Mesenchymal stem cell (in vitro differentiated cells and primary cell): ENCODE measurements around the gene PLD1.
A peak's percentile ranks its signal among the peaks of the same experiment; 100 is the strongest.

ENCODE experiments used
- DNase-seq: peaks from one replicate; pipeline ENCODE4 v3.0.0-alpha.2; 2013
- H2AFZ ChIP-seq: one replicate; pipeline ENCODE4 v1.6.1; 2013; ENCODE audit warnings: low read depth, mild to moderate bottlenecking, control low read depth, inconsistent platforms, low read length, moderate library complexity
- H2AK5ac ChIP-seq: 2 replicates; pipeline ENCODE4 v1.6.1; 2013; ENCODE audit warnings: low read length, moderate library complexity, mild to moderate bottlenecking, inconsistent platforms; ENCODE audit not compliant: severe bottlenecking
- H2BK120ac ChIP-seq: one replicate; pipeline ENCODE4 v1.6.1; 2013; ENCODE audit warnings: low read depth, mild to moderate bottlenecking, inconsistent platforms, low read length, moderate library complexity
- H2BK12ac ChIP-seq, 2 experiments: one replicate each; pipeline ENCODE4 v1.6.1; 2013; ENCODE audit warnings: inconsistent platforms in 2 of 2, low read length in 2 of 2, mild to moderate bottlenecking in 2 of 2, moderate library complexity in 2 of 2, control low read depth in 1 of 2
- H2BK15ac ChIP-seq: one replicate; pipeline ENCODE4 v1.6.1; 2013; ENCODE audit warnings: mild to moderate bottlenecking, low read depth, inconsistent platforms; ENCODE audit not compliant: poor library complexity, severe bottlenecking
- H2BK5ac ChIP-seq: 2 replicates; pipeline ENCODE4 v1.6.1; 2013; ENCODE audit warnings: low read depth, mild to moderate bottlenecking, low read length, control low read depth, inconsistent platforms; ENCODE audit not compliant: poor library complexity, severe bottlenecking
- H3K14ac ChIP-seq, 2 experiments: one replicate each; pipeline ENCODE4 v1.6.1; 2013; ENCODE audit warnings: inconsistent platforms in 2 of 2, low read length in 2 of 2, control low read depth in 1 of 2, mild to moderate bottlenecking in 1 of 2, moderate library complexity in 1 of 2
- H3K18ac ChIP-seq, 2 experiments: one replicate each; pipeline ENCODE4 v1.6.1; 2013; ENCODE audit warnings: inconsistent platforms in 2 of 2, low read length in 2 of 2, control low read depth in 1 of 2, low read depth in 1 of 2, mild to moderate bottlenecking in 1 of 2
- H3K23ac ChIP-seq, 2 experiments: one replicate each; pipeline ENCODE4 v1.6.1; 2013; ENCODE audit warnings: inconsistent platforms in 2 of 2, low read length in 2 of 2, mild to moderate bottlenecking in 2 of 2, moderate library complexity in 2 of 2, control low read depth in 1 of 2
- H3K27ac ChIP-seq: 2 replicates; pipeline ENCODE4 v1.5.1; 2013; ENCODE audit warnings: mild to moderate bottlenecking, moderate library complexity, low read length, control low read depth, inconsistent platforms; ENCODE audit not compliant: poor library complexity, severe bottlenecking
- H3K27me3 ChIP-seq, 2 experiments: 2 replicates each; pipeline versions ENCODE4 v1.6.1 to v1.7.0; 2013; ENCODE audit warnings: low read length in 2 of 2, mild to moderate bottlenecking in 2 of 2, moderate library complexity in 2 of 2, control low read depth in 1 of 2, inconsistent platforms in 1 of 2; ENCODE audit not compliant: control insufficient read depth in 1 of 2, insufficient read depth in 1 of 2
- H3K36me3 ChIP-seq, 2 experiments: 2 replicates each; pipeline versions ENCODE4 v1.6.1 to v1.7.0; 2013; ENCODE audit warnings: low read length in 2 of 2, control low read depth in 1 of 2, inconsistent platforms in 1 of 2, low read depth in 1 of 2, mild to moderate bottlenecking in 1 of 2; ENCODE audit not compliant: insufficient read depth in 2 of 2, control insufficient read depth in 1 of 2
- H3K4ac ChIP-seq, 2 experiments: one replicate each; pipeline ENCODE4 v1.6.1; 2013; ENCODE audit warnings: inconsistent platforms in 2 of 2, low read length in 2 of 2, mild to moderate bottlenecking in 2 of 2, moderate library complexity in 2 of 2, control low read depth in 1 of 2, low read depth in 1 of 2
- H3K4me1 ChIP-seq: 2 replicates; pipeline ENCODE4 v1.6.1; 2013; ENCODE audit warnings: low read depth, low read length, control low read depth; ENCODE audit not compliant: control insufficient read depth, insufficient read depth
- H3K4me2 ChIP-seq: 2 replicates; pipeline ENCODE4 v1.6.1; 2013; ENCODE audit warnings: low read length, mild to moderate bottlenecking, inconsistent platforms; ENCODE audit not compliant: poor library complexity, severe bottlenecking
- H3K4me3 ChIP-seq, 2 experiments: 2 replicates each; pipeline versions ENCODE4 v1.5.1 to v1.7.0; 2013; ENCODE audit warnings: low read length in 2 of 2, mild to moderate bottlenecking in 2 of 2, control low read depth in 1 of 2, low read depth in 1 of 2; ENCODE audit not compliant: insufficient read depth in 1 of 2
- H3K79me1 ChIP-seq: replicated peaks from 2 replicates; pipeline ENCODE4 v1.6.1; 2013; ENCODE audit warnings: mild to moderate bottlenecking, control low read depth, low read length, inconsistent platforms; ENCODE audit not compliant: poor library complexity, severe bottlenecking
- H3K9ac ChIP-seq: 2 replicates; pipeline ENCODE4 v1.7.0; 2013; ENCODE audit warnings: mild to moderate bottlenecking, low read length, moderate library complexity
- H3K9me3 ChIP-seq: 2 replicates; pipeline ENCODE4 v1.7.0; 2013; ENCODE audit warnings: mild to moderate bottlenecking, low read length; ENCODE audit not compliant: control insufficient read depth
- H4K8ac ChIP-seq: one replicate; pipeline ENCODE4 v1.6.1; 2013; ENCODE audit warnings: inconsistent platforms, mild to moderate bottlenecking, low read length, moderate library complexity
- H4K91ac ChIP-seq: one replicate; pipeline ENCODE4 v1.6.1; 2013; ENCODE audit warnings: mild to moderate bottlenecking, low read length, inconsistent platforms
- WGBS: methylation state at CpG from one replicate; pipeline ENCODE4 v1.1.7; 2013; ENCODE audit warnings: mixed read lengths; 5-methylcytosine and 5-hydroxymethylcytosine counted together

The PLD1 gene

DNA sequence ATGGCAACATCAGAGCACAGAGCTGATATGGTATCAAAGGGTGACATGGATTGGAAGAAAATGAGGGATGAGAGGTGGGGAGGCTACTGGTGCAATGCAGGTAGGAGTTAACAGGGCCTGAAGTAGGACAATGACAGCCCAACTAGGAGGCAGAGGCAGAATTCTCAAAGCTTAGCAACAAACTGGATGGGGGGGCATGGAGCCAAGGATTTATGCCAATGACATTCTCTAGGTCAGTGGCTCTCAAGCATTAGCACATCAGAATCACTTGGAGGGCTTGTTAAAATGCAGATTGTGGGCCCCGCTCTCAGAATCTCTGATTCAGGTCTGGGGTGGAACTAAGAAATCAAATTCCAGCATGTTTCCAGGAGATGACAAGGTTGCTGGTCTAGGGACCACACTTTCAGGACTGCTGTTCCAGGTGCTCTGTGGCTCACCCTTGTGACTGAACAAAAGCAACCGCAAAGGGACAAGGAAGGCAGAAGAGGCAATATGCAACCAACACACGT is 252.0 kb downstream of the PLD1 start:
- no peak overlapping the region for H3K4me3 ChIP-seq
- no peak overlapping the region for H3K27ac ChIP-seq
- no peak overlapping the region for H3K18ac ChIP-seq
- H3K4ac ChIP-seq = no peak overlapping the region
- H3K27me3 ChIP-seq = no peaks in the 10 kb centered on the region
- no peaks in the 10 kb centered on the region for H3K79me1 ChIP-seq
- H3K14ac ChIP-seq = no peak overlapping the region
- no peak overlapping the region for H2AFZ ChIP-seq
- no peak overlapping the region for H4K91ac ChIP-seq
- peaks cover 2% of the 10 kb centered on the region for H3K9me3 ChIP-seq
- H3K23ac ChIP-seq = no peak overlapping the region
- H2AK5ac ChIP-seq = no peak overlapping the region
- WGBS = 73% methylated on average over 3 of the region's 3 CpGs
- no peak for DNase-seq
- H2BK12ac ChIP-seq = no peak overlapping the region
- no peak overlapping the region for H2BK15ac ChIP-seq
- H3K36me3 ChIP-seq = peaks cover 0 to under 1% of the 10 kb centered on the region in 2 experiments
- H2BK120ac ChIP-seq = no peak overlapping the region
- H3K4me2 ChIP-seq = no peak overlapping the region
- H4K8ac ChIP-seq = no peak overlapping the region
- peaks cover 1% of the 10 kb centered on the region for H3K4me1 ChIP-seq
- H2BK5ac ChIP-seq = no peak overlapping the region
- no peak overlapping the region for H3K9ac ChIP-seq

DNA sequence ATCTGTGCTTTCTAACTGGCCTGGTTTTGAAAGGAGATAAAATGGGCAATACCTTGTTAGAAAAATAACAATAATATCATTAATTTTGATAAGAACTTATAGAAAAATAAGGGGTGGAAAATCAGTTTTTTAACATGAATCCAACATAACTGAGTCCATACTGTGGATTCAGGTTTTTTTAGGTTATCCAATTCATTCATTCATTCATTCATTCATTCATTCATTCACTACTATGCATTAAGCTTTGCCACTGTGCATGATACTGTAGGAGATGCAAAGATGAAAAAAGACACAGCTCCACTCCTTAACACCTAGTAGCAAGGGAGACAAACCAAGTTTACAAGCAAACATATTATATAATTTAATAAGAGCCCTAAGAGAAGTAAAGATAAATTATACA is 253.1 kb downstream of the PLD1 start:
- Histone ChIP-seq H3K18ac (no peak overlapping the region), H2BK5ac (no peak overlapping the region), H2AFZ (no peak overlapping the region), H4K91ac (no peak overlapping the region), H3K27ac (no peak overlapping the region), H3K9me3 (peaks cover 2% of the 10 kb centered on the region), H3K4me3 (no peak overlapping the region), H3K4me2 (no peak overlapping the region), H3K36me3 (no peaks in the 10 kb centered on the region), H3K4ac (no peak overlapping the region), H3K79me1 (no peaks in the 10 kb centered on the region), H2BK15ac (no peak overlapping the region), H3K14ac (no peak overlapping the region), H3K9ac (no peak overlapping the region), H3K4me1 (peaks cover 1% of the 10 kb centered on the region), H4K8ac (no peak overlapping the region), H3K27me3 (no peaks in the 10 kb centered on the region), H3K23ac (no peak overlapping the region), H2BK12ac (no peak overlapping the region), H2BK120ac (no peak overlapping the region), H2AK5ac (no peak overlapping the region)
- DNase-seq = no peak

DNA sequence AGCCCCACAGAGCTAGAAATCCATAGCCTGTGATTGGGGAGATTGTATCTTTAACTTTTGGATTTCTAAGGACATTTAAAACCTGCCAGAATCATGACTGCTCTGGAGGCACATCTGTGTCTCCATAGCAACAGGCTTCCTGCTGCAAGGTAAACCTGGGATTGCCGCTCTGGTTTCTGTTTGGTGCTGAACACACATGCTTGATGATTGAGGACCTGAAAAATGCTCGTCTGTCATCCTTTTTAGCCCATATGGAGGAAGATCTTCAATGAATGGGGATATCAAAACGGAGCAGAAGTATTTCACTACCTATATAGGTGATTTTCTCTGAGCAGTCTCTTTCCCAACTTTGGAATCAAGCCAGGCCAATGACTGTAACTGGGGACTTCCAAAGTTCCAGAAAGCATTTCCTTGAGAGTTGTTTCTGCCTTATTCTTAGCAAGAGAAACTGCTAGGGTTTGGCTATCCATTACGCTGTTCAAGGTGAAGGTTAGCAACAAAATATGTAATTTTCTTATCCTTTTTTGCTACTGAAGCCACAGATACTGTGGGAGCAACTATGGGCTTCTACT is 253.6 kb downstream of the PLD1 start:
- no peak overlapping the region for H3K9ac ChIP-seq
- WGBS = 80% methylated on average over 4 of the region's 4 CpGs
- H2BK12ac ChIP-seq = no peak overlapping the region
- H3K27me3 ChIP-seq = no peaks in the 10 kb centered on the region
- no peak overlapping the region for H3K27ac ChIP-seq
- H3K4me2 ChIP-seq = no peak overlapping the region
- no peaks in the 10 kb centered on the region for H3K36me3 ChIP-seq
- no peak overlapping the region for H3K23ac ChIP-seq
- no peak overlapping the region for H3K14ac ChIP-seq
- no peak overlapping the region for H2AK5ac ChIP-seq
- H3K9me3 ChIP-seq = peaks cover 2% of the 10 kb centered on the region
- H2BK120ac ChIP-seq = no peak overlapping the region
- no peak for DNase-seq
- no peaks in the 10 kb centered on the region for H3K79me1 ChIP-seq
- H3K18ac ChIP-seq = no peak overlapping the region
- H3K4me1 ChIP-seq = peaks cover 1% of the 10 kb centered on the region
- H4K91ac ChIP-seq = no peak overlapping the region
- no peak overlapping the region for H2AFZ ChIP-seq
- no peak overlapping the region for H2BK15ac ChIP-seq
- no peak overlapping the region for H3K4ac ChIP-seq
- H2BK5ac ChIP-seq = no peak overlapping the region
- H3K4me3 ChIP-seq = no peak overlapping the region
- H4K8ac ChIP-seq = no peak overlapping the region

- H2BK120ac ChIP-seq = no peak overlapping the region
- H4K91ac ChIP-seq = no peak overlapping the region
- no peak overlapping the region for H2AFZ ChIP-seq
- H3K4me2 ChIP-seq = no peak overlapping the region
- H3K4me3 ChIP-seq = no peak overlapping the region
- H4K8ac ChIP-seq = no peak overlapping the region
- H3K4me1 ChIP-seq = peaks cover 1% of the 10 kb centered on the region
- H3K79me1 ChIP-seq = no peaks in the 10 kb centered on the region
- no peaks in the 10 kb centered on the region for H3K27me3 ChIP-seq
- H3K9ac ChIP-seq = no peak overlapping the region
- no peak overlapping the region for H2BK12ac ChIP-seq
- H3K4ac ChIP-seq = no peak overlapping the region
- no peak overlapping the region for H2BK15ac ChIP-seq
- no peak overlapping the region for H3K27ac ChIP-seq
- no peak overlapping the region for H3K18ac ChIP-seq
- WGBS = 48% methylated on average over 5 of the region's 5 CpGs
- peak overlapping the region; percentile 6 for H2AK5ac ChIP-seq
- no peak overlapping the region for H3K23ac ChIP-seq
- H3K36me3 ChIP-seq = no peaks in the 10 kb centered on the region
- H3K14ac ChIP-seq = no peak overlapping the region
- DNase-seq = no peak
- no peak overlapping the region for H2BK5ac ChIP-seq
- peaks cover 2% of the 10 kb centered on the region for H3K9me3 ChIP-seq
Observed at GRCh38 chr3:171556148-171556547, 254.1 kb downstream of the PLD1 start.
